Keratinocyte (primary cell): ENCODE measurements around the gene UGT1A8. TPM values are rescaled to one million over a fixed set of nuclear protein-coding genes. Genes with fewer than 3 reads are reported as not detected.

ENCODE experiments used
- DNase-seq: peaks from one replicate; pipeline ENCODE4 v3.0.0-alpha.2; 2011; ENCODE audit warnings: low read depth, missing footprints, low spot score
- FAIRE-seq: peaks from 2 replicates; lab custom pipeline; 2011; peaks lifted over from hg19 to GRCh38; lab: Jason Lieb, UNC
- H2AFZ ChIP-seq: 2 replicates; pipeline ENCODE4 v1.6.0; 2012; ENCODE audit warnings: low read length, control low read depth, inconsistent platforms; ENCODE audit not compliant: control insufficient read depth
- H3K27ac ChIP-seq: 2 replicates; pipeline ENCODE4 v1.5.1; 2011; ENCODE audit warnings: low read length; ENCODE audit not compliant: control insufficient read depth, insufficient read depth
- H3K27me3 ChIP-seq: 3 replicates; pipeline ENCODE4 v1.6.0; 2011; ENCODE audit warnings: low read length; ENCODE audit not compliant: control insufficient read depth, insufficient read depth; ENCODE audit errors: extremely low read depth
- H3K36me3 ChIP-seq, 2 experiments: 2 replicates in 1 of 2; 3 replicates in 1 of 2; pipeline ENCODE4 v1.5.1; 2011; ENCODE audit warnings: low read length in 2 of 2, mild to moderate bottlenecking in 1 of 2; ENCODE audit not compliant: control insufficient read depth in 2 of 2, insufficient read depth in 2 of 2; ENCODE audit errors: extremely low read depth in 1 of 2
- H3K4me1 ChIP-seq: 3 replicates; pipeline ENCODE4 v1.5.1; 2011; ENCODE audit warnings: low read length; ENCODE audit not compliant: control insufficient read depth, insufficient read depth; ENCODE audit errors: extremely low read depth
- H3K4me2 ChIP-seq: 3 replicates; pipeline ENCODE4 v1.6.0; 2011; ENCODE audit warnings: low read depth, low read length; ENCODE audit not compliant: control insufficient read depth, insufficient read depth; ENCODE audit errors: extremely low read depth
- H3K4me3 ChIP-seq, 3 experiments: fragments of 200-600 bp in 1 of 3; sonication (generic) in 1 of 3; 2 replicates in 2 of 3; 3 replicates in 1 of 3; pipeline ENCODE4 v1.5.1; 2011 to 2016; ENCODE audit warnings: low read length in 3 of 3, mild to moderate bottlenecking in 3 of 3, control low read depth in 2 of 3, inconsistent platforms in 1 of 3, low read depth in 1 of 3, mixed read lengths in 1 of 3, mixed run types in 1 of 3, moderate library complexity in 1 of 3; ENCODE audit not compliant: control insufficient read depth in 2 of 3, insufficient read depth in 2 of 3; ENCODE audit errors: extremely low read depth in 1 of 3
- H3K79me2 ChIP-seq: 2 replicates; pipeline ENCODE4 v1.6.0; 2012; ENCODE audit warnings: low read length; ENCODE audit not compliant: control insufficient read depth, insufficient read depth
- H3K9ac ChIP-seq: 3 replicates; pipeline ENCODE4 v1.6.0; 2011; ENCODE audit warnings: low read length; ENCODE audit not compliant: control insufficient read depth, insufficient read depth; ENCODE audit errors: extremely low read depth
- H3K9me1 ChIP-seq: 3 replicates; pipeline ENCODE4 v1.6.0; 2011; ENCODE audit warnings: low read length; ENCODE audit not compliant: control insufficient read depth, insufficient read depth; ENCODE audit errors: extremely low read depth
- H3K9me3 ChIP-seq: 2 replicates; pipeline ENCODE4 v1.5.1; 2012; ENCODE audit warnings: low read depth, low read length; ENCODE audit not compliant: control insufficient read depth
- H4K20me1 ChIP-seq: 3 replicates; pipeline ENCODE4 v1.6.0; 2011; ENCODE audit warnings: low read length; ENCODE audit not compliant: control insufficient read depth, insufficient read depth; ENCODE audit errors: extremely low read depth
- EZH2 ChIP-seq: IDR thresholded peaks from one replicate; pipeline ENCODE4 v1.6.1; 2012; ENCODE audit warnings: inconsistent platforms, mild to moderate bottlenecking, low read length, moderate library complexity
- dilution Hi-C: fragments of 300-500 bp; cut with MboI; formaldehyde crosslinking; loops from one replicate; pipeline ENCODE4 v1.7.0; 2020; ENCODE audit warnings: low sequenced_read_pairs; ENCODE audit not compliant: extremely low pct_ligation_motif_present
- polyA plus RNA-seq, 5 experiments: library from polyadenylated mRNA; depleted of rRNA in 3 of 5; stranded (reverse) in 3 of 5; stranded (forward) in 1 of 5; unstranded in 1 of 5; fragments of >200 nt; gene quantifications; 1 replicate in 1 of 5; 2 replicates in 3 of 5; 3 replicates in 1 of 5; pipeline versions ENCODE4 v1.2.1 to v1.2.3, GENCODE V29; 2011 to 2012; ENCODE audit warnings: missing spikeins in 2 of 5, low read depth in 1 of 5, low replicate concordance in 1 of 5
- TF ChIP-seq, protein P1 (sequence below), 3 experiments: IDR thresholded peaks in 1 of 3; conservative IDR thresholded peaks in 1 of 3; optimal IDR thresholded peaks in 1 of 3; 2 replicates in 2 of 3; 3 replicates in 1 of 3; pipeline versions ENCODE3 to v1.5.1; 2011; ENCODE audit warnings: low read length in 3 of 3, mild to moderate bottlenecking in 3 of 3, moderate library complexity in 2 of 3, control low read depth in 1 of 3, inconsistent platforms in 1 of 3; ENCODE audit not compliant: insufficient read depth in 2 of 3; ENCODE audit errors: extremely low read depth in 1 of 3

Gene UGT1A8
- polyA plus RNA-seq, 1 donor (not counting 4 experiments of a cell fraction or from before 2014, with no cell fraction given) = 0.64 TPM

DNA sequence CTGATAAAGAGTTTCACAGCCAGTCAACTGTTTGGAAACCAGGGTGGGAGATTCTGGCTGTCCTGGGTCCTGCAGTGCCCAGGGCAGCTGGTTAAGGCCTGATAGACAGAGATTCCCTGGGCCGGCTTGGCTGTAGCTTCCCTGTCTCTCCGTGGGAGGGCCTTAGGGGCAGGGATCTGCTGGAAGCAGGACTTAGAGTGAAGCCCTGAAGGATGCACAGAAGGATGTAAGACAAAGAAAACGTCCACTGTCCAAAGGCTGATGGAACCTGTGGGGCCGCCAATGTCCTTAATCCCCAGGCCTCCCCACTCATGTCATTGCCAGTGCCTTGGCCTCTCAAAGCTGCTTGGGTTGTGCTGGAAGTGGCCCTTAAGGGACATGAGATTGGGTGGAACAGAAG lies 193.7 kb downstream of the UGT1A8 start:
- Histone ChIP-seq H4K20me1 (no peaks in the 10 kb centered on the region), H3K9me3 (no peaks in the 10 kb centered on the region), H3K36me3 (no peaks in the 10 kb centered on the region), H3K9ac (no peak overlapping the region), H3K27me3 (peaks cover 8% of the 10 kb centered on the region), H2AFZ (no peak overlapping the region), H3K4me1 (no peaks in the 10 kb centered on the region), H3K27ac (no peak overlapping the region), H3K79me2 (no peaks in the 10 kb centered on the region), H3K4me2 (no peak overlapping the region), H3K9me1 (no peaks in the 10 kb centered on the region), H3K4me3 (no peak overlapping the region)
- TF ChIP-seq, protein P1, sequence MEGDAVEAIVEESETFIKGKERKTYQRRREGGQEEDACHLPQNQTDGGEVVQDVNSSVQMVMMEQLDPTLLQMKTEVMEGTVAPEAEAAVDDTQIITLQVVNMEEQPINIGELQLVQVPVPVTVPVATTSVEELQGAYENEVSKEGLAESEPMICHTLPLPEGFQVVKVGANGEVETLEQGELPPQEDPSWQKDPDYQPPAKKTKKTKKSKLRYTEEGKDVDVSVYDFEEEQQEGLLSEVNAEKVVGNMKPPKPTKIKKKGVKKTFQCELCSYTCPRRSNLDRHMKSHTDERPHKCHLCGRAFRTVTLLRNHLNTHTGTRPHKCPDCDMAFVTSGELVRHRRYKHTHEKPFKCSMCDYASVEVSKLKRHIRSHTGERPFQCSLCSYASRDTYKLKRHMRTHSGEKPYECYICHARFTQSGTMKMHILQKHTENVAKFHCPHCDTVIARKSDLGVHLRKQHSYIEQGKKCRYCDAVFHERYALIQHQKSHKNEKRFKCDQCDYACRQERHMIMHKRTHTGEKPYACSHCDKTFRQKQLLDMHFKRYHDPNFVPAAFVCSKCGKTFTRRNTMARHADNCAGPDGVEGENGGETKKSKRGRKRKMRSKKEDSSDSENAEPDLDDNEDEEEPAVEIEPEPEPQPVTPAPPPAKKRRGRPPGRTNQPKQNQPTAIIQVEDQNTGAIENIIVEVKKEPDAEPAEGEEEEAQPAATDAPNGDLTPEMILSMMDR (optimal IDR thresholded peaks at IDR 0.05 in 1 of 3, IDR thresholded peaks at IDR 0.05 in 1 of 3, conservative IDR thresholded peaks at IDR 0.05 in 1 of 3; ENCODE audit: extremely low read depth in 1 of 3, insufficient read depth in 2 of 3, low read length in 3 of 3) = no peak
- no peak for TF ChIP-seq EZH2
- DNase-seq (no peak), FAIRE-seq (no peak)
- dilution Hi-C loops = no loop called here

DNA sequence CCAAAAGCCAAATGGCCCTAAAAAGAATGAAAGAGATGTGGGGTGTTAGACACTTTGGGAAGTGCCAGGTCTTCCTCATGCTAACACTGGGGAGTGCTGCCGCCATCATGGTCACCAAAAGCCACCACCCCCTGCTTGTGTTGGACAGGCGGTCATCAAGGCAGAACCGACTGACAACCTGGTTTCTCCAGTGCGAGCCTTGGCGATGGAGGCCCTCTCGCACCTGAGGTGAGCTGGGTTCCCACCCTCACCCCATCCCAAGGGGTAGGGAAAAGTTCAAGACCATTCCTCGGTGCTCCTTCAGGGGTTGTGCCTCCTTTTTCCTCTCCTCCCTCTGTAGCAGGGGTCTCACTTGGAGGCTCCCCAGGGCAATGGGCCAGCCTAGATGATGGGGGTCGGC lies 194.3 kb downstream of the UGT1A8 start:
- H3K79me2 ChIP-seq = no peaks in the 10 kb centered on the region
- H3K9me1 ChIP-seq = no peaks in the 10 kb centered on the region
- H3K27ac ChIP-seq = no peak overlapping the region
- H3K9me3 ChIP-seq = no peaks in the 10 kb centered on the region
- no peak overlapping the region for H2AFZ ChIP-seq
- H3K4me1 ChIP-seq = no peaks in the 10 kb centered on the region
- no peak for DNase-seq
- H3K4me3 ChIP-seq = no peak overlapping the region
- FAIRE-seq = no peak
- H4K20me1 ChIP-seq = no peaks in the 10 kb centered on the region
- H3K27me3 ChIP-seq = peaks cover 8% of the 10 kb centered on the region
- no peak overlapping the region for H3K4me2 ChIP-seq
- no peaks in the 10 kb centered on the region for H3K36me3 ChIP-seq
- no peak overlapping the region for H3K9ac ChIP-seq
- dilution Hi-C loops = no loop called here
- TF ChIP-seq, protein P1 (optimal IDR thresholded peaks at IDR 0.05 in 1 of 3, IDR thresholded peaks at IDR 0.05 in 1 of 3, conservative IDR thresholded peaks at IDR 0.05 in 1 of 3; ENCODE audit: extremely low read depth in 1 of 3, insufficient read depth in 2 of 3, low read length in 3 of 3) = no peak
- no peak for TF ChIP-seq EZH2
